ENCODE measurements around the gene LRIG1. TPM values are rescaled to one million over a fixed set of nuclear protein-coding genes. Genes with fewer than 3 reads are reported as not detected.

The LRIG1 gene
- total and polyA plus RNA-seq, 5 donors from 2014 or later, result 46.7 to 81.3 (median 67.3) TPM

- Mint-ChIP-seq H3K4me3 (no peak overlapping the region), H3K36me3 (peaks cover 78% of the 10 kb centered on the region), H3K27me3 (no peaks in the 10 kb centered on the region), H3K4me1 (peaks cover 15 to 42% (median 23%) of the 10 kb centered on the region in 4 donors), H3K9me3 (no peaks in the 10 kb centered on the region), H3K27ac (peak overlapping the region in 1 of 3 donors; percentile 44)
- H3K4me3 ChIP-seq (ENCODE audit: low read depth, low read length), result no peak overlapping the region
- H3K9me3 ChIP-seq (ENCODE audit: control insufficient read depth in 2 of 2, low read length in 2 of 2), result no peaks in the 10 kb centered on the region
- ATAC-seq (ENCODE audit: low read depth in 2 of 2) (no peak), DNase-seq (no peak)
- H3K27ac ChIP-seq (ENCODE audit: insufficient read depth, low read length, poor library complexity, severe bottlenecking), result no peak overlapping the region
- peaks cover 21% of the 10 kb centered on the region for H3K4me1 ChIP-seq (ENCODE audit: control insufficient read depth, insufficient read depth, low read length, poor library complexity, severe bottlenecking)
- no peaks in the 10 kb centered on the region for H3K27me3 ChIP-seq (ENCODE audit: control insufficient read depth, insufficient read depth, low read length)
- H3K36me3 ChIP-seq (ENCODE audit: control insufficient read depth, insufficient read depth, low read length), result peaks cover 89% of the 10 kb centered on the region
Measured at GRCh38 chr3:66381626-66382025, 119.2 kb downstream of the LRIG1 start.

DNA sequence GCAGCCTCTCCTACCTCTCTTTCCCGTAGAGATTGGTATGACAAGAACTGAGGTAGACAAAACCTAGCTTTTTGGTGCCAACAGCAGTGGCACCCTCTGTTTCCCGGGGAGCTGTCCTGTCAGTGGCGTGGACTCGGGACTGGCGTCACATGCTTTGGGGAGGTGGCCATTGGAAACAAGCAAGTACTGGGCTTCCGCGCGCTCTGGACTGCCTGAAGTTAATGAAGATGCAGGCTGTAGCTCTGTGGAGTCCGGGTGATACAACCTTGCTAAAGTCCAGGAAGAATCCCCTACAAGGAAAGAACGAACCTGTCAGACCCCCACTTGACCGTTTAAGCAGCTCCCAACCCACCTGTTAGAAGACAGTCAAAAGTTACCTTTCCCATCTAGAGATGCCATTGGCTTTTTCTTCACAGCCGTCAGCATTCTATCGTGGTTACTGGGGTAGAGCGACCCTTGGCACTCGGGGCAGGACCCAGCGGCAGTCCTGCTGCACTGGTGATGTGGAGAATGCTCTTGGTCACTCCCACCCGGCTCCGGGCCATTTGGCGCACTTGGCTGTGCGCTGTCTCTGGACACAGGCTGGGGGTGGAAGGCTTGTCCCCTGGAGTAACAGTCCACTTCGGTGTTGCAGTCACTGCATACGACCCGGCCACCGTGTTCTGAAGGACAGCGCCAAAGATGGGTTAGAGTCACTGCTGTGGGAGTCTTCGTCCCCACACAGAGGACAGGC is 120.5 kb downstream of the LRIG1 start:
- peak overlapping the region; percentile 26 to 93 (median 82) for H3K27ac Mint-ChIP-seq
- H3K27ac ChIP-seq (ENCODE audit: insufficient read depth, low read length, poor library complexity, severe bottlenecking), result no peak overlapping the region
- no peak for DNase-seq

GRCh38 chr3:66379565-66379964 is 121.3 kb downstream of the LRIG1 start:
- Histone ChIP-seq H3K27ac (ENCODE audit: insufficient read depth, low read length, poor library complexity, severe bottlenecking) (no peak overlapping the region), H3K4me3 (ENCODE audit: low read depth, low read length) (no peak overlapping the region), H3K9me3 (ENCODE audit: control insufficient read depth in 2 of 2, low read length in 2 of 2) (no peaks in the 10 kb centered on the region), H3K27me3 (ENCODE audit: control insufficient read depth, insufficient read depth, low read length) (no peaks in the 10 kb centered on the region), H3K36me3 (ENCODE audit: control insufficient read depth, insufficient read depth, low read length) (peaks cover 76% of the 10 kb centered on the region), H3K4me1 (ENCODE audit: control insufficient read depth, insufficient read depth, low read length, poor library complexity, severe bottlenecking) (peaks cover 24% of the 10 kb centered on the region)
- no peak for ATAC-seq (ENCODE audit: low read depth in 2 of 2)
- Mint-ChIP-seq H3K27ac (peak overlapping the region in 2 of 3 donors; percentile 82 to 93), H3K4me1 (peaks cover 15 to 44% (median 31%) of the 10 kb centered on the region in 4 donors), H3K36me3 (peaks cover 71% of the 10 kb centered on the region), H3K27me3 (no peaks in the 10 kb centered on the region), H3K9me3 (no peaks in the 10 kb centered on the region), H3K4me3 (peak overlapping the region in 2 of 4 donors; percentile 17 to 22)
- DNase-seq, result no peak

More for the DNA sequence above, 120.5 kb downstream of the LRIG1 start:
- no peak overlapping the region for H3K4me3 ChIP-seq (ENCODE audit: low read depth, low read length)
- Mint-ChIP-seq H3K27me3 (no peaks in the 10 kb centered on the region), H3K4me3 (no peak overlapping the region), H3K9me3 (no peaks in the 10 kb centered on the region), H3K36me3 (peaks cover 75% of the 10 kb centered on the region), H3K4me1 (peaks cover 15 to 41% (median 30%) of the 10 kb centered on the region in 4 donors)
- no peaks in the 10 kb centered on the region for H3K9me3 ChIP-seq (ENCODE audit: control insufficient read depth in 2 of 2, low read length in 2 of 2)
- peaks cover 24% of the 10 kb centered on the region for H3K4me1 ChIP-seq (ENCODE audit: control insufficient read depth, insufficient read depth, low read length, poor library complexity, severe bottlenecking)
- H3K36me3 ChIP-seq (ENCODE audit: control insufficient read depth, insufficient read depth, low read length), result peaks cover 84% of the 10 kb centered on the region
- ATAC-seq (ENCODE audit: low read depth in 2 of 2), result no peak
- H3K27me3 ChIP-seq (ENCODE audit: control insufficient read depth, insufficient read depth, low read length), result no peaks in the 10 kb centered on the region

DNA sequence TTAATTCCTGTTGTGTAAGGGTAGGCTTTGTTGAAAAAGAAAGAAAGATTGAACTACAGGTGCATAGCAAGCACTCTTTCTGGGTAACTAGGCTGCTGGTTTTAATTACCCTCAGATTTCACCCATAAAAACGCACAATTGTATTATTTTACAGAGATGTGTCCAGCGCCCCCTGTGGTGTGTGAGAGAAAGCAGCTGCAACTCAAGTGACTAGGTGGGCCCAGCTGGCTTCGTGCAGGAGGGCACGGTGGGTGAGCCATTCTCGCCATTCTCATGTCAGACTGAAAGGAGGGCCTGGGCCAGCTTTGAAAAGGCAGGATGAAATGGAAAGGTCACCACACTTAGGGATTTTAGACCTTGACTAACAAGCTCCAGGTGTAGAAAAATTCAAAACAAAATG is 122.6 kb downstream of the LRIG1 start:
- Mint-ChIP-seq H3K9me3 (no peaks in the 10 kb centered on the region), H3K4me1 (peaks cover 15 to 44% (median 31%) of the 10 kb centered on the region in 4 donors), H3K27ac (peak overlapping the region; percentile 74 to 94 (median 93)), H3K27me3 (no peaks in the 10 kb centered on the region), H3K4me3 (peak overlapping the region in 3 of 4 donors; percentile 6 to 22 (median 19)), H3K36me3 (peaks cover 63% of the 10 kb centered on the region)
- ATAC-seq (ENCODE audit: low read depth in 2 of 2) (peak; percentile 49 to 55), DNase-seq (peak; percentile 36 to 76 (median 73))
- H3K27me3 ChIP-seq (ENCODE audit: control insufficient read depth, insufficient read depth, low read length), result no peaks in the 10 kb centered on the region
- H3K4me1 ChIP-seq (ENCODE audit: control insufficient read depth, insufficient read depth, low read length, poor library complexity, severe bottlenecking), result peaks cover 24% of the 10 kb centered on the region
- H3K27ac ChIP-seq (ENCODE audit: insufficient read depth, low read length, poor library complexity, severe bottlenecking), result peak overlapping the region; percentile 77
- no peaks in the 10 kb centered on the region for H3K9me3 ChIP-seq (ENCODE audit: control insufficient read depth in 2 of 2, low read length in 2 of 2)
- H3K4me3 ChIP-seq (ENCODE audit: low read depth, low read length), result peak overlapping the region; percentile 51
- peaks cover 62% of the 10 kb centered on the region for H3K36me3 ChIP-seq (ENCODE audit: control insufficient read depth, insufficient read depth, low read length)

DNA sequence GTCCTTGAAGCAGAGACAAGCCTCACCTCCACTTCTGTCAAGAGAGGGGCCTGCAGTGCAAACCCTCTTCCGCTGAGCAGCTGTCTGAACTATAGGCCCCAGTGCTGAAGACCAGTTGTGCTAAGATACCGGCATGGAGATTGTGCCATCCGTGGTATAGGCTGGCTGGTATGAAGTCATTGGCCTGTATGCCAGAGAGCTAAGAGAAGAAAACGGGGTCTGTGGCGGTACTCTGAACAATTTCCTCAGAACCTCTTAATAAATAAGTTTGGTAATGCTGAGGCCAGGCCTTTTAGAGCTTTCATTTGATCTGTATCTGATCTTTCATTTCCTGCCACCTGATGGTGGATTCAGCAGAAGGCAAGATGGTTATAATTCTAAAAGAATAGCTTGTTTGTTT is 123.0 kb downstream of the LRIG1 start:
- DNase-seq (peak; percentile 10 to 78 (median 66)), ATAC-seq (ENCODE audit: low read depth in 2 of 2) (peak; percentile 73 to 77)
- peaks cover 58% of the 10 kb centered on the region for H3K36me3 ChIP-seq (ENCODE audit: control insufficient read depth, insufficient read depth, low read length)
- no peaks in the 10 kb centered on the region for H3K9me3 Mint-ChIP-seq
- peaks cover 17 to 45% (median 31%) of the 10 kb centered on the region in 4 donors for H3K4me1 Mint-ChIP-seq
- H3K36me3 Mint-ChIP-seq, result peaks cover 60% of the 10 kb centered on the region
- H3K27ac Mint-ChIP-seq, result peak overlapping the region; percentile 74 to 94 (median 93)
- H3K27ac ChIP-seq (ENCODE audit: insufficient read depth, low read length, poor library complexity, severe bottlenecking), result peak overlapping the region; percentile 77
- peaks cover 24% of the 10 kb centered on the region for H3K4me1 ChIP-seq (ENCODE audit: control insufficient read depth, insufficient read depth, low read length, poor library complexity, severe bottlenecking)
- H3K4me3 ChIP-seq (ENCODE audit: low read depth, low read length), result peak overlapping the region; percentile 51
- no peaks in the 10 kb centered on the region for H3K27me3 Mint-ChIP-seq
- no peaks in the 10 kb centered on the region for H3K27me3 ChIP-seq (ENCODE audit: control insufficient read depth, insufficient read depth, low read length)
- H3K9me3 ChIP-seq (ENCODE audit: control insufficient read depth in 2 of 2, low read length in 2 of 2), result no peaks in the 10 kb centered on the region
- peak overlapping the region; percentile 4 to 21 (median 12) for H3K4me3 Mint-ChIP-seq

DNA sequence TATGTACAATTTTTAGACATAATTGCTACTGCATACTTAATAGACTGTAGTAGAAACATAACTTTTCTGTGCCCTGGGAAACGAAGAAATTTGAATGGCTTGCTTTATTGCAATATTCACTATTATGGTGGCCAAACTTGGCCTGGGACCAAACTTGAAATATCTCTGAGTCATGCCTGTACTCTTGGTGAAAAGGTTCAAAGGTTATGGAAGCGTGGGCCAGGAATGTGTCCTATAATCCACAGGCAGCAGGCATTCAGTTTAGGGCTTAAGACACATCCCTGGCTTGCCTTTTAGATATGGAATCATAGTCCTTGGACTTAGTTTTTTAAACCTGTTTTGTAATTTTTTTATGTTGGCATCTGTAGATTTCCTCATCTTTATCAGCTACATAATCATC is 124.3 kb downstream of the LRIG1 start:
- Mint-ChIP-seq H3K36me3 (peaks cover 54% of the 10 kb centered on the region), H3K27me3 (no peaks in the 10 kb centered on the region), H3K4me3 (peak overlapping the region in 1 of 4 donors; percentile 31), H3K9me3 (no peaks in the 10 kb centered on the region), H3K27ac (peak overlapping the region; percentile 90 to 93 (median 92)), H3K4me1 (peaks cover 21 to 54% (median 36%) of the 10 kb centered on the region in 4 donors)
- DNase-seq (no peak), ATAC-seq (ENCODE audit: low read depth in 2 of 2) (no peak)
- Histone ChIP-seq H3K36me3 (ENCODE audit: control insufficient read depth, insufficient read depth, low read length) (peaks cover 46% of the 10 kb centered on the region), H3K9me3 (ENCODE audit: control insufficient read depth in 2 of 2, low read length in 2 of 2) (no peaks in the 10 kb centered on the region), H3K4me3 (ENCODE audit: low read depth, low read length) (no peak overlapping the region), H3K27me3 (ENCODE audit: control insufficient read depth, insufficient read depth, low read length) (no peaks in the 10 kb centered on the region), H3K4me1 (ENCODE audit: control insufficient read depth, insufficient read depth, low read length, poor library complexity, severe bottlenecking) (peaks cover 24% of the 10 kb centered on the region), H3K27ac (ENCODE audit: insufficient read depth, low read length, poor library complexity, severe bottlenecking) (peak overlapping the region; percentile 28)

DNA sequence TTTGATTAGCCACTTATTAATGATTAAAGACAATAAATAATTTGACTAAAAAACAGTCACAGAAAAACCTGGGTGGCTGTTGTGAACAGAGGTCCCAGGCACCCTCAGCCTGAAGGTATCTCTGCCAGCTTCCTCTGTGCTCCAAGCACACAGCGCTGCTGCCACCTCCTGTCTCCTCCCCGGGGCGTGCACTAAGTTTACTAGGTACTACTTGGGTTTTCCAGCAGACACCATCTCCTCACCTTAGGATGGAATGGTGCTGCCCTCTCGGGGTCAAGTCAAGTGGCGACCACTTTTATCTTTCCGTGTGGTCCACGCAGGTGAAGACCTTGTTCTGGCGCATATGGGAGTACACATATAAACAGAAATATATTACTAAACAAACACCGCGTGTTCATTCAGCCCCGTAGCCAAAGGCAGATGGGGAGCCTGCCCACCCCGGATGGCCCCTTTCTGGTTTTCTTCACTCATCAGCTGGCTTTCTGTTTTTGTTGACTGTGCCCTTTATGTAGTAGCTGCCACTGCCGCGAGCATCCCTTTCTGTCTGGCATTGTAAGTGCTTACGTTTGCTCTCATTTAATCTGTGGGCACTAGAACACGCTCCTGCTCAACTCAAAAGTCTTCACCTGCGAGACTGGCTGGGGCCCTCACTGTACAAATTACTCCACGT is 128.0 kb downstream of the LRIG1 start:
- no peaks in the 10 kb centered on the region for H3K9me3 ChIP-seq (ENCODE audit: control insufficient read depth in 2 of 2, low read length in 2 of 2)
- H3K27me3 ChIP-seq (ENCODE audit: control insufficient read depth, insufficient read depth, low read length), result no peaks in the 10 kb centered on the region
- no peak overlapping the region for H3K4me3 Mint-ChIP-seq
- H3K27me3 Mint-ChIP-seq, result no peaks in the 10 kb centered on the region
- peaks cover 17% of the 10 kb centered on the region for H3K36me3 ChIP-seq (ENCODE audit: control insufficient read depth, insufficient read depth, low read length)
- H3K4me1 Mint-ChIP-seq, result peaks cover 14 to 48% (median 38%) of the 10 kb centered on the region in 4 donors
- H3K4me3 ChIP-seq (ENCODE audit: low read depth, low read length), result no peak overlapping the region
- peaks cover 51% of the 10 kb centered on the region for H3K36me3 Mint-ChIP-seq
- peaks cover 15% of the 10 kb centered on the region for H3K4me1 ChIP-seq (ENCODE audit: control insufficient read depth, insufficient read depth, low read length, poor library complexity, severe bottlenecking)
- H3K27ac ChIP-seq (ENCODE audit: insufficient read depth, low read length, poor library complexity, severe bottlenecking), result no peak overlapping the region
- no peaks in the 10 kb centered on the region for H3K9me3 Mint-ChIP-seq
- ATAC-seq (ENCODE audit: low read depth in 2 of 2) (peak; percentile 79 to 81), DNase-seq (peak; percentile 18 to 73 (median 59))
- H3K27ac Mint-ChIP-seq, result peak overlapping the region; percentile 79 to 95 (median 89)

Data from CD4-positive, CD25-positive, alpha-beta regulatory T cell (primary cell).